OCI-LY1 (cell line): ENCODE measurements around the gene PTTG2.

ENCODE experiments used
- CTCF ChIP-seq: fragments of 200-600 bp; sonication (generic), shearing (Covaris generic); IDR thresholded peaks from 2 replicates; pipeline ENCODE4 v1.5.1; 2017; ENCODE audit warnings: mild to moderate bottlenecking, antibody characterized with exemption, low read length, moderate library complexity, mixed read lengths
- EZH2 ChIP-seq: fragments of 200-600 bp; sonication (generic), shearing (Covaris generic); IDR thresholded peaks from 2 replicates; pipeline ENCODE4 v1.8.0; 2017; ENCODE audit warnings: borderline replicate concordance, mixed run types, mild to moderate bottlenecking, antibody characterized with exemption, low read length, moderate library complexity, mixed read lengths

GRCh38 chr4:37967736-37968135 lies 7.5 kb downstream of the PTTG2 start:
- TF ChIP-seq CTCF (no peak), EZH2 (no peak)
